T-helper 2 cell treated with Interferon-gamma antibody and Interleukin-4, amounts not matched to agents 5 μg/mL and 100 μg/mL, for 36 hours (primary cell): ENCODE results near the gene SCD5.

Experiments
- DNase-seq: peaks from one replicate; pipeline ENCODE4 v3.0.0; 2021; ENCODE audit warnings: low spot score
- H3K27ac Mint-ChIP-seq: one replicate; pipeline ENCODE4 v1.8.0; 2021; ENCODE audit warnings: mild to moderate bottlenecking, mixed read lengths
- H3K27me3 Mint-ChIP-seq: one replicate; pipeline ENCODE4 v1.8.0; 2021; ENCODE audit warnings: low read depth, mixed read lengths
- H3K36me3 Mint-ChIP-seq: one replicate; pipeline ENCODE4 v1.8.0; 2021; ENCODE audit warnings: low read depth, mixed read lengths
- H3K4me1 Mint-ChIP-seq: one replicate; pipeline ENCODE4 v1.8.0; 2021; ENCODE audit warnings: low read depth, mixed read lengths
- H3K4me3 Mint-ChIP-seq: one replicate; pipeline ENCODE4 v1.8.0; 2022; ENCODE audit warnings: mild to moderate bottlenecking, moderate library complexity, mixed read lengths
- H3K9me3 Mint-ChIP-seq: one replicate; pipeline ENCODE4 v1.8.0; 2021; ENCODE audit warnings: mixed read lengths

Gene SCD5

GRCh38 chr4:82620126-82620735, 178.4 kb downstream of the SCD5 start:
- Mint-ChIP-seq H3K4me1 (no peaks in the 10 kb centered on the region), H3K9me3 (no peaks in the 10 kb centered on the region), H3K4me3 (no peak overlapping the region), H3K27me3 (no peaks in the 10 kb centered on the region), H3K36me3 (no peaks in the 10 kb centered on the region), H3K27ac (no peak overlapping the region)
- DNase-seq, result no peak

GRCh38 chr4:82618103-82618720, 180.4 kb downstream of the SCD5 start:
- DNase-seq, result no peak
- Mint-ChIP-seq H3K9me3 (no peaks in the 10 kb centered on the region), H3K4me3 (no peak overlapping the region), H3K4me1 (no peaks in the 10 kb centered on the region), H3K36me3 (no peaks in the 10 kb centered on the region), H3K27me3 (no peaks in the 10 kb centered on the region), H3K27ac (no peak overlapping the region)

GRCh38 chr4:82614838-82615449, 183.7 kb downstream of the SCD5 start:
- H3K27ac Mint-ChIP-seq, result no peak overlapping the region
- no peaks in the 10 kb centered on the region for H3K9me3 Mint-ChIP-seq
- no peaks in the 10 kb centered on the region for H3K36me3 Mint-ChIP-seq
- H3K4me1 Mint-ChIP-seq, result no peaks in the 10 kb centered on the region
- H3K27me3 Mint-ChIP-seq, result no peaks in the 10 kb centered on the region
- no peak for DNase-seq
- H3K4me3 Mint-ChIP-seq, result no peak overlapping the region

GRCh38 chr4:82613121-82613520, 185.5 kb downstream of the SCD5 start:
- no peak for DNase-seq
- no peaks in the 10 kb centered on the region for H3K9me3 Mint-ChIP-seq
- H3K27ac Mint-ChIP-seq, result no peak overlapping the region
- H3K4me1 Mint-ChIP-seq, result no peaks in the 10 kb centered on the region
- H3K4me3 Mint-ChIP-seq, result no peak overlapping the region
- no peaks in the 10 kb centered on the region for H3K27me3 Mint-ChIP-seq
- H3K36me3 Mint-ChIP-seq, result no peaks in the 10 kb centered on the region

- Mint-ChIP-seq H3K27me3 (no peaks in the 10 kb centered on the region), H3K4me1 (no peaks in the 10 kb centered on the region), H3K36me3 (no peaks in the 10 kb centered on the region), H3K4me3 (no peak overlapping the region), H3K9me3 (no peaks in the 10 kb centered on the region), H3K27ac (no peak overlapping the region)
- DNase-seq, result no peak
Measured at GRCh38 chr4:82611982-82612381, 186.6 kb downstream of the SCD5 start.

DNA sequence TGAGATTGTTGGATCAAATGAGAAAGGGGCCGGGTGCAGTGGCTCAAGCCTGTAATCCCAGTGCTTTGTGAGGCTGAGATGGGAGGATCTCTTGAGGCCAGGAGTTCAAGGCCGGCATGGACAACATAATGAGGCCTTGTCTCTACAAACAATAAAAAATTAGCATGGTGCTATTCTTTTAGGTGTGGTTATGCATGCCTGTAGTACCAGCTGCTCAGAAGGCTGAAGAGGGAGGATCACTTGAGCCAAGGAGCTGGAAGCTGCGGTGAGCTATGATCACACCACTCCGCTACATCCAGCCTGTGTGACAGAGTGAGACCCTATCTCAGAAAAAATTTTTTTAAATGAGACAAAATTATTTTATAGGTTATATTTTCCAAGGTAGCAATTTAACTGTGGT, 187.1 kb downstream of the SCD5 start:
- no peak for DNase-seq
- Mint-ChIP-seq H3K4me3 (no peak overlapping the region), H3K27ac (no peak overlapping the region), H3K36me3 (no peaks in the 10 kb centered on the region), H3K27me3 (no peaks in the 10 kb centered on the region), H3K4me1 (no peaks in the 10 kb centered on the region), H3K9me3 (no peaks in the 10 kb centered on the region)

DNA sequence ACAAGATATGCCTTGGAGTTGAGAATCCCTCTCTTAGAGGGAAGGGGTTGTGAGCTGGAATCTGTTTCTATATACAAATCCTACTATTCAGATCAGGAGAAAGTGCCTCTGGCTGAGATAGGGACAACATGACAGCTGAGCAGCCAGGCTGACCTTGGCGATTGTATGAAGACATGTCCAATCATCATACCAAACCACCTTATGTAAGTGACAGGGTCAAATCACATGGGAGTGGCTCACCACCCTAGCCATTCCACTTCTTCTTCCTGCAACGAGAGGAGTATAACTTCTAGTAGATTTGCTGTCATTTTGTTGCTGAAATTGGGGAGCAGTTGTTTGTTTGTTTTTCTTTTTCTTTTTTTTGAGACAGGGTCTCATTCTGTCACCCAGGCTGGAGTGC, 188.6 kb downstream of the SCD5 start:
- no peak overlapping the region for H3K4me3 Mint-ChIP-seq
- no peaks in the 10 kb centered on the region for H3K4me1 Mint-ChIP-seq
- no peaks in the 10 kb centered on the region for H3K27me3 Mint-ChIP-seq
- DNase-seq, result no peak
- H3K36me3 Mint-ChIP-seq, result no peaks in the 10 kb centered on the region
- no peak overlapping the region for H3K27ac Mint-ChIP-seq
- H3K9me3 Mint-ChIP-seq, result no peaks in the 10 kb centered on the region

- Mint-ChIP-seq H3K27me3 (peaks cover 3% of the 10 kb centered on the region), H3K9me3 (no peaks in the 10 kb centered on the region), H3K36me3 (no peaks in the 10 kb centered on the region), H3K27ac (no peak overlapping the region), H3K4me1 (no peaks in the 10 kb centered on the region), H3K4me3 (no peak overlapping the region)
- no peak for DNase-seq
Measured at GRCh38 chr4:82606622-82607021, 192.0 kb downstream of the SCD5 start.

DNA sequence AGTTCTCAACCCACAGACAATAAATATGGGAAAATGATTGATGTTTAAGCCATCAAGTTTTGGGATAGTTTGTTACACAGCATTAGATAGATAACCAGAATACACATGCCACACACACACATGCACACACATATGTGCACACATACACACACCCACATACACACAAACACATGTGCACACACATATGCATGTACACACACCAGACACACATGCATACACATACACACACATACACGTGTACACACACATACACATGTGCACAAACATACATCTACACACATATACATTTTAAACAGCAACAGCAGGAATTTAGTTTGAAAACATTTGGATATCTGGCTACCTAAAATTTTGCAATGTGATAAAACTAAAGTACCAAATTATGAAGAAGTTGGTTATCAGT, 194.1 kb downstream of the SCD5 start:
- Mint-ChIP-seq H3K27ac (no peak overlapping the region), H3K27me3 (peaks cover 3% of the 10 kb centered on the region), H3K36me3 (no peaks in the 10 kb centered on the region), H3K4me1 (no peaks in the 10 kb centered on the region), H3K4me3 (no peak overlapping the region), H3K9me3 (no peaks in the 10 kb centered on the region)
- DNase-seq, result no peak

DNA sequence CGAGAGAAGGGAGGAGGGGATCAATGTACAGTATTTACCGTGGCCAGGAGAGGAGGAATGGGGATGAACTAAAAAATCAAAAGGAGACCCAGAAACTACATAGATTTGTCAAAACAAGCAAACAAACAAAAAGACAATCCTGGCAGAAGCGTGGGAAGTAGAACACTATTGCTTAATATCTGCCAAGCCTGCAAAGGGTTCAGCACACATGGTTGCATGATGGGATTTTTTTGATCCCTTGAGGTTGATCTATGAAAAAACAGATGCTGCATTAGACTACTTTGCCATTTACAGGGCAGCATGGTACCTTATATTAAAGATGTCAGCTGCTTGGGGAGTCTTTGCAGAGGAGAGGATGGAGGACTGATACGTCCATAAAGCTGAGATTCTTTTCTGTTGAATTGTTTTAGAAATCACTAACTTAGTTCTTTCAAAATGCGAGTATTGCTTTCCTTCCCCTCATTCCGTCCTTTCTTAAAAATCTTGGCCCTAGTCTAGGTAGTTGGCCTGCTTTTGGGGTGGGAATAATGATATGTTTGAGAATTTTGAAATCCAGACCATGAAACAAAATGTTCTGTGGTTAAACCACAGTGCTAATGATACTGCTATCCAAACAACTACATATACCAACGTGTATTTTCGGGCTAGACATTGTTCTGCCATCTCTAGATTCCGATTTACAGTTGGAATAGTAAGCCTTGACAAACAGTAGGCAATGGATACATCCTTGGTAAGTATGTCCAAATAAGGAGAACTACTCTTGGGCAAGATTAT, 197.2 kb downstream of the SCD5 start:
- peaks cover 3% of the 10 kb centered on the region for H3K27me3 Mint-ChIP-seq
- no peak overlapping the region for H3K4me3 Mint-ChIP-seq
- no peak for DNase-seq
- no peaks in the 10 kb centered on the region for H3K4me1 Mint-ChIP-seq
- H3K9me3 Mint-ChIP-seq, result no peaks in the 10 kb centered on the region
- no peaks in the 10 kb centered on the region for H3K36me3 Mint-ChIP-seq
- H3K27ac Mint-ChIP-seq, result no peak overlapping the region

GRCh38 chr4:82599336-82599735, 199.3 kb downstream of the SCD5 start:
- H3K27ac Mint-ChIP-seq, result no peak overlapping the region
- no peaks in the 10 kb centered on the region for H3K36me3 Mint-ChIP-seq
- no peaks in the 10 kb centered on the region for H3K4me1 Mint-ChIP-seq
- no peaks in the 10 kb centered on the region for H3K9me3 Mint-ChIP-seq
- H3K27me3 Mint-ChIP-seq, result peaks cover 3% of the 10 kb centered on the region
- H3K4me3 Mint-ChIP-seq, result no peak overlapping the region
- DNase-seq, result no peak

- Mint-ChIP-seq H3K27me3 (peaks cover 7% of the 10 kb centered on the region), H3K9me3 (no peaks in the 10 kb centered on the region), H3K27ac (no peak overlapping the region), H3K36me3 (no peaks in the 10 kb centered on the region), H3K4me1 (no peaks in the 10 kb centered on the region), H3K4me3 (no peak overlapping the region)
- no peak for DNase-seq
Measured at GRCh38 chr4:82594456-82594855, 204.1 kb downstream of the SCD5 start.

DNA sequence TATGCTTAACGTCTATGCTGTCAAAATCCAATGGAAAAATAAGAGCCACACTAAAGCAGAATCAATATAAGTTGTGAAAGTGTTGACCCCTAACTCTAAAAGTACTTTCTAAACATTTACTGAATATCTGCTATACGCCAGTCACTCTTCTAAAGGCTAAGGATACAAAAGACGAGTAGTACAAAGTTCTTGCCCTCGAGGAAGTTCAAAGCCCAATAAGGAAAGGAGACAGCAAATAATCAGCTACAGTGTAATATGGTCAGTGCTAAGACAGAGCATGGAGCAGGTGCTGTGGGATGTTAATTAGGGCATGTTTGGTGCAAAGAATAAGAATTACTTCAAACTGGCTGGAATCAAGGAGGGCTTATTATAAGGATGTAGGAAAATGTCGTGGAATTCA, 205.2 kb downstream of the SCD5 start:
- DNase-seq, result no peak
- no peaks in the 10 kb centered on the region for H3K4me1 Mint-ChIP-seq

DNA sequence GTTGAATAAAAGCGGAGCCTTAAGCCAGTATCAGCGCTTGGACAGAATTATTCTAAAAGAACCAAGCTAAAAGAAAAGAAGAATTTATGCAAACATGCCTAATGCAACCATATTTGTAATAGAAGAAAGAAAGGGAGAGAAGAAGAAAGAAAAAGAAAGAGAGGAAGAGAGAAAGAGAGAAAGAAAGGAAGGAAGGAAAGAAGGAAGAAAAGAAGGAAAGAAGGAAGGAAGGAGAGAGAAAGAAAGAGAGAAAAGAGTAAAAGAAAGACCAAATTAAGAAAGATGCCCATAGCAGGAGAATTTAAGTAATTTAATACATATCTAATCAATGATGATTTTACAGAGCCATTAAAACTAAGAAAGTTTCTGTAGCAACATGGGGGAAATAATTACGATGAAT, 206.0 kb downstream of the SCD5 start:
- Mint-ChIP-seq H3K36me3 (no peaks in the 10 kb centered on the region), H3K9me3 (no peaks in the 10 kb centered on the region), H3K27me3 (peaks cover 10% of the 10 kb centered on the region), H3K27ac (no peak overlapping the region), H3K4me3 (no peak overlapping the region), H3K4me1 (no peaks in the 10 kb centered on the region)
- no peak for DNase-seq

More for the DNA sequence above, 205.2 kb downstream of the SCD5 start:
- Mint-ChIP-seq H3K27me3 (peaks cover 10% of the 10 kb centered on the region), H3K4me3 (no peak overlapping the region), H3K27ac (no peak overlapping the region), H3K9me3 (no peaks in the 10 kb centered on the region), H3K36me3 (no peaks in the 10 kb centered on the region)
